Measurements from ENCODE around the gene LTBP1.
"Not testable (repeated sequence)": the region's sequence is repeated elsewhere in the genome, so short reads cannot be mapped to it uniquely, and the experiment has no call there.

The LTBP1 gene

DNA sequence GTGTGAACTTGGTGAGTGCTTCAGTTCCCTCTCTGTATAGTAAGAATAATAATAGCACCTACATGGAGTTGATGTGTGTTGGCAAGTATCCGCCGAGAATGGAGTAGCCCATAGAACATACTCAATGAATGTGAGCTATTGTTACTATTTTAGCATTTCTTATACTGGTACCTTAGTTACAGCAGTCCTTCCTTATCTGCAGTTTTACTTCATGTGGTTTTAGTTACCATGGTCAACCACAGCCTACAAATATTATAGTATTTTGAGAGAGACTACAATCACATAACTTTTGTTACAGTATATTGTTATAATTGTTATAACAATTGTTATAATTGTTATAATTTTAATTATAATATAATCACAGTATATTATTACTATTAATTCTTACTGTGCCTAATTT lies 377.2 kb downstream of the LTBP1 start:
- no peak for DNase-seq

DNA sequence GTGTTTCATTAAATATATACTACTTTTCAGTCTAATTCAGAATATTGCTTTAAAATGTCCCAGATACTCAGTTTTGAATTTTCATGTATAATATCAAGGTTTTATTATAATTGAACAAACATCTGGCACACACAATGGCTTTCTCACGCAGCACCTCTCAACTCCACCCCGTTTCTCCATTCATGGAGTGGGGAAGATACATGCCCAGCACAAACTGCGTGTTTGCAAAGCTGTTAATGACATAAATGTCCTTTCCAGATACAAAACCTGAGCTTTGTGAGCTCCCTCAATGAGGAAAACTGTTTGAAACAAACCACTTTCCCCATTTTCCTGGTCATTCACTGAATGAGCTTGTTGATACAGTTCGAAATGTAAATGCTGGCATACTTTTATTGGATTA lies 379.3 kb downstream of the LTBP1 start:
- DNase-seq: no peak

DNA sequence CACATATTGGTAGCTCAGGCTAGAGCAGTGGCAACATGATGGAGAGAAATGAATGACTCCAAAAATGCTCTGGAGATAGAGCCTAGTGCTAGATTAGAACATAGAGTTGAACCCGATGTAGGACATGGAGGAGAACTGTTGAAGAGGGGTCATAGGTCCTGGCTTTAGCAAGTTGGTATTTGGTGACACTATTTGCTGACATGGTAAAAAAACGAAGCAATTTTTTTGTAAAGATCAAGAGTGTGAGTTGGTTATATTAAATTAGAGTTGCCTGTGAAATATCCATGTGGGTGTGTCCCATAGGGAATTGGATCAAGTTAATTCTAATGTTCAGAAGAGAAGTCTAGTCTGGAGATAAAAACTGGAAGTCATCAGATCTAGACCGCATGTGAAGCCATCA lies 386.7 kb downstream of the LTBP1 start:
- no peak for DNase-seq

DNA sequence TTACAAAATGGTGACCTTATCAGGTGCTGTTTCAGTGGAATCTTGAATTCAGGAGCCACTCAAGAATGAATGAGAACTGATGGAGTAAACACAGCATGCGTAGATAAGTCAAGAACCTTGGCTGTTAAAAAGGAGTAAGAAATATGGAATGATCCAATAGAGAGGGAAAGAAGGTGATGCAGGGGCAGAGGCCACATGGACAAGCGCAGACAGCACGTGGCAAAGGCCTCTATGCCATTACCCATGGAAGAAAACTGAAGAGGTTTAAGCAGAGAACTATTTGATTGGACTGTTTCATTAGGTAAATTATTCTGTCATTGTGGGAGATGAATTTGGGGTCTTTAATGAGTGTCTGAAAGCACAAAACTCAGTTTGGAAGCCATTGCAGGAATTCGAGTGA lies 387.3 kb downstream of the LTBP1 start:
- no peak for DNase-seq

- no peak for DNase-seq
These were observed 388.8 kb downstream of the LTBP1 start for GRCh38 chr2:33335516-33335915.

DNA sequence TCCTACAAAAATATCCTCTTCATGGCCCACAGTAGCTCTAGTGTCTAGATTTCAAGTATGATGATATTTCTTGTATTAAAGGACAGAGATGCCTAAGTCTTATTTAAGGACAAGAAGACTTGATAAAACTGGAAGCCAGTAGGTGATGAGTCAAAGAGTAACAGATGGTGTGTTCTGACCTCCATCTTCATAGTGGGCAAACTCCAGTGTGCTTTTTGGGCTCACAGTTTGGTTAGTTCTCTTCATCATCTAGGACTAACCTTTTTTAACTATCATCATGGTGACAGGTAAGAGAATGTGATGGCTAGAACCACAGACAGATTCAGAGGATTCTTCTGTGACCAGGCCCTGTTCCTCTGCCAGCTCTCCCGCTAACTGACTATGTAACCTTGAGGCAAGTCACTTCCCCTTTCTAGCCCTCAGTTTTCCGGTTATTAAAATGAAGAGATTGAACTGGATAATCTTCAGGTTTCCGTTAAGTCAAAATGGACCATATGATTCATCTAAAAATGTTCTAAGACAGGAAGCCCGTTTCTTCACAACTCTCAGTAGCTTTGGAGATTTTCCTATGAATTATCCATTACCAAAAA lies 389.4 kb downstream of the LTBP1 start:
- no peak for DNase-seq

DNA sequence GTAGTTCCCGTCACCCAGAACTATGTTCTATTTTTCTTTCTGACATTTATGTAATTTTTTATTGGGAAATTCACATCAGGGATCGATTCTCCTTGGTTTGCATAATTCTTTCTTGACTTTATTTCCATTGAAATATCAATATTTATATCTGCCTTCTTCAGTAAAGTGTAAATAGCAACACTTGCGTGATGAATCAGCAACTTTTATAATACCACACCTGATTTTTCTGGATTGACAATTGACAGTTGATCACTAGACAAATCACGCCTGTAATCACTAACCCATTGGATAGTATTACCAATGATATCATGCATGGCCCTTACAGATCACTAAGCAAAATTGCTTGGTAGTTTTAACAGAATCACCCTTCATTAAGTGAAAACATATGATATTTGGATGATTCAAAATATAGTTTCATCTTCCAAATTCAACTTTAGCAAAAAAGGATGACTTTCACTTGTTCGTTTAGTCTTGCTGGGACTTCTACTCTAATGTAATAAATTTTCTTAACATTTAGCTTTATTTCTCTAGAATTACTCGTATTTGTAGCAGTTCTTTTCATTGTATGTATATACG lies 390.7 kb downstream of the LTBP1 start:
- DNase-seq: no peak

DNA sequence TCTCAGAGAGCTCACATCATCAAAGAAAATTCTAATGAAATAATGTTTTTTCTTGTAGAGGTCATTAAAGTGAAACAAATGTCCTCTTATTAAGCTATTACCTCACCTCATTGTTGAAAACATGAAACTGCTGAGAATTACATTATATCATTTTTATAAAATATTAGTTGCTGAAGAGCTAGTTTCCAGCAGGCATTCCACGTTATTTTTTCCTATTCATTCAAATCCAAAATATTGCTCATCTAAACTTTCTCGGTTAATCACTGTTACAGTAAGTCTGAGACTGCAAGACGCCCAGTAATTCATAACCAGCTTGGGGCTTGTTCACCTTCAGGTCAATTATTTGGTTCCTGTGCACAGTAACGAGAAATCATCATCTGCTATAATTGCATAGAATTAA lies 391.2 kb downstream of the LTBP1 start:
- DNase-seq: no peak

DNA sequence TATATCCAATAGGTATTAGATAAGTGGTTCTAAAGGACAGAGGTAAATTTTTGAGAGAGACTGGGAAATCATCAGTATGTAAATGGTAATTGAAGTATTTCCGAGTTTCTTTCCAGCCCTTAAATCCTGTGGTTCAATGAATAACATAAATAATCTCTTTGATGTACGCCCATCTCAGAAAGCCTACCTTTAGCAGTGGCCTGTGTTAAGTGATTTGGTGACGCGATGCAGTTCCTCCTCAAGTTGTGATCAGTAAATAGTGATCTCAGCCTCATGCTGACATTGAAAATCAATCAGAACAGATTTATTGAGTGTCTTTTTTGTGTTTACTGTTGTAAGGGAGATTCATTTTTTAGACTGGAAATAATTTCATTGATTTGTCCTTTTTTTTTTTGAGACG lies 392.5 kb downstream of the LTBP1 start:
- DNase-seq: no peak

DNA sequence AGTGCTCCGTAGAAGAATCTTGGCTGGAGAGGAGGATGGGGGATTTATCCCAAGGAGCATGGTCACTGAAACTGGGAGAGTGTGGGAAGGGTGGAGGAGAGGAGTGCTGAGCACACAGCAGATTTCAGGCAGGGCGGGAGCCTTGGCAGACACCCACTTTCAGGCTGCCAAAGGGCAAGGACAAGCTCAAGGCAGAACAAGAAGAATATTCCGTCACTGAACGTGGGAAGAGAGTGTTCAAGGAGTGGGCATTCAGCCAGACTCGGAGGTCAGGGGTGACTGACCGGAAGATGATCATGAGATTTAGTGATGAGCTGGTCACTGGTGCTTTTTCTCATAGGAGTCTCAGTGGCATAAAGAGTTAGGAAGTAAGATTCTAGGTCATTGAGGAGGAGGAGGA lies 393.5 kb downstream of the LTBP1 start:
- no peak for DNase-seq

- DNase-seq: no peak
These were observed 395.4 kb downstream of the LTBP1 start for GRCh38 chr2:33342171-33342570.

DNA sequence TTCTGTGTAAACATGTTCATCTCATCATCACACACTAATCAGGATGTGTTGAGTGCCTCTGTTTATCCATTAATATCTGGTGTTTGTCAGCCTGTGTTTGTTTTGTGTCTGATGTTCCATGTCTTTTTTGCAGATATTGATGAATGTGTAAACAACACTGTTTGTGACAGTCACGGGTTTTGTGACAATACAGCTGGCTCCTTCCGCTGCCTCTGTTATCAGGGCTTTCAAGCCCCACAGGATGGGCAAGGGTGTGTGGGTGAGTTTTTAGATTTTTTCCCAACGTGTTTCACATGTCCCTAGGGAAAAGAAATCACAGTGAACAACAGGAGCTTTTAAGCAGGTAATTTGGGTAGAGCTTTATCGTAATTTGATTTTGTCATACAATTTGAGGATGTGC lies 396.0 kb downstream of the LTBP1 start:
- DNase-seq: no peak

DNA sequence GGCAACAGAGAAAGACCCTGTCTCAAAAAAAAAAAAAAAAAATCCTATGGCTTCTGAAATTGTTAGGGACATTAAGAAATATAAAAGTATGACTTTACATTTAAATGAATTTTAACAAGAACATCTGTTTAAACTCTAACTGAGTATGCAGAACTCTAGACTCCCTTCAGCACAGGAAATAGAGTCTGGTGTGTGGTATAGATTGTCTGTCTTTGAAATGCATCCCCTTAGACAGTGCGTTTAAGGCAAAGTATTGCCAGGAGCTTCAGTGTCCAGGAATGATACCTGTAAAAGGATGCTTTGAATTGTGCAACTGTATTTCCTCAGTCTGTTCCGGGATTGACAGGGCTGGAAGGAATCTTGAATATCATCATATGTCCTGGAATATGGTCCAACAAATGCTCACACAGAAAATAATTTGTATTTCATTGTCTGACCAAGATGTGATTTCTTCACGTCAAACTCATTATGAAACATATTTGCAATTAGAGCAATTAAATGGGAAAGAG lies 396.7 kb downstream of the LTBP1 start:
- no peak for DNase-seq

GRCh38 chr2:33344230-33344629 lies 397.5 kb downstream of the LTBP1 start:
- no peak for DNase-seq

- no peak for DNase-seq
These were observed 401.1 kb downstream of the LTBP1 start for GRCh38 chr2:33347856-33348255.

DNA sequence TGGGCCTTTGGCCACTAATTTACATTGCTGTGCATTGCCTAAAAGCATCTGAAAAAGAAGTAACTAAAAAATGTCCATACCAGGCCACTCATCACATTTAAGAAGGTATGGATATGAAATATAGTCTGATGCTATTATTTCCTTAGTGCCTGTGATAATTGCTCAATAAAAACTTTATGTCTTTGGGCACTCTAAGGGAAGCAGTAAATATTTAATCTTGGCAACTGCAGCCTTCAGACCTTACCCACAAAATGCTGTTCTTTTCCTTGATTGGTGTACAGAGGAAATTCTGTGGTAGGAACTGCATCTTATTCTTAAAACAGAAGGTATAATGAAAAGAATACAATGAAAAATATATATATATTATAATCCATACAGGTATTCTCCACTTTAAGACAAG lies 403.9 kb downstream of the LTBP1 start:
- no peak for DNase-seq

DNA sequence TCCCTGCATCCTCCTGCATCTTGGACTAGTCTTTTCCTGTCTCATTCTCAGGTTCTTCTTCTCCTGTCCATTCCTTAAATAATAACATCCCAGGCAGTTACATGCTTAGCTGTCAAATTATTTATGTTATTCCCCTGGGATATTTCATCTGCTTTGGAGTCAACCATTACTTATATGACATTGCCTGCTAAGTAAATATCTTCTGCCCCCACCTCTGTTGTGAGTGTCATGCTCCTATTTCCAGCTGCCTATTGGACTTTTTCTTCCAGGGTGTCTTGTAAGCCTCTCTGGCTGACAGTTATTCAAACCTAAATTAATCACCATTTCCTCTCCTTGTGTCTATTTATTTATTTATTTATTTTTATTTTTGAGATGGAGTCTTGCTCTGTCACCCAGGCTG lies 405.0 kb downstream of the LTBP1 start:
- no peak for DNase-seq

DNA sequence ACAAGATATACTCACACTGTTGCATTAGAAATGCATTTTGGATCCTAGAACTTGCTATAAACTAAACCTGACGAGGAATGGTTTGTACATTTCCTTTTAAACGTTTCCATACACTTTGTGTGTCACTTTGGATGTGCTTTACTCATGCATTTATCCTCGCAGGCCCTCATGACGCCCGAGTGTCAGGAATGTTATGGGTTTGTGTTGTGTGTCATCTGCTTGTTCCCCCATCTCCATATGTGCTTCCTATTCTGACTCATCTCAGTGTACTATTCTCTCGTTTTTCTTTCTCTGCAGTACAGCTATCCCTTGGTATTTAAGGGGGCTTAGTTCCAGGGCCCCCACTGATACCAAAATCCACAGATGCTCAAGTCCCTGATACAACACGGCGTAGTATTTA lies 408.2 kb downstream of the LTBP1 start:
- DNase-seq: no peak

GRCh38 chr2:33358878-33359277 lies 412.1 kb downstream of the LTBP1 start:
- no peak for DNase-seq

GRCh38 chr2:33363325-33364298 lies 416.9 kb downstream of the LTBP1 start:
- DNase-seq: no peak

DNA sequence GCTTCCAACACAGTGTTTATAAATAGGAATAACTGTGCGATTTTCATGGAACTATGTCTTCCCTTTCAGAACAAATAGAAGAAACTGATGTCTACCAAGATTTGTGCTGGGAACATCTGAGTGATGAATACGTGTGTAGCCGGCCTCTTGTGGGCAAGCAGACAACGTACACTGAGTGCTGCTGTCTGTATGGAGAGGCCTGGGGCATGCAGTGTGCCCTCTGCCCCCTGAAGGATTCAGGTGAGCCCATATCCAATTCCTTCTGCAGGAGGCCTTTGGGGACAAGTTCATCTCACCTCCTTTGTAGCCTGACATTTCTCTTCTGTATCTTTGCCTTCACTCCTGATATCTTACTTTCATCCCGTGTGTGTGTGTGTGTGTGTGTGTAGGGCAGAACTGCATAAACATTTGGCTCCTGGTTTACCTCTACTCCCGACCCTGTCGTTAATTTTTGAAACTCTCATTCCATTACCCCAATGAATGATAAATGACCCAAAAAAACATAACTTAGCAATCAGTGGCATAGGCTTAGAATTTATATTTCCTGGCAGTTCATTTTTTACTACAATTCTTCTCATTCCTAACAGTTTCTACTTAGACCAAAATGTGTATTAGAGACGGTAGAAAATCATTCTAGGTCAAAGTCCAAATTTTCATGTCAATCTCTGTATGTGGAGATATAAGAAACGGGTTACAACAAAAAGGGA lies 418.7 kb downstream of the LTBP1 start:
- DNase-seq: no peak

- peak; percentile 36 to 51 for DNase-seq
These were observed 419.7 kb downstream of the LTBP1 start for GRCh38 chr2:33366473-33366872.

DNA sequence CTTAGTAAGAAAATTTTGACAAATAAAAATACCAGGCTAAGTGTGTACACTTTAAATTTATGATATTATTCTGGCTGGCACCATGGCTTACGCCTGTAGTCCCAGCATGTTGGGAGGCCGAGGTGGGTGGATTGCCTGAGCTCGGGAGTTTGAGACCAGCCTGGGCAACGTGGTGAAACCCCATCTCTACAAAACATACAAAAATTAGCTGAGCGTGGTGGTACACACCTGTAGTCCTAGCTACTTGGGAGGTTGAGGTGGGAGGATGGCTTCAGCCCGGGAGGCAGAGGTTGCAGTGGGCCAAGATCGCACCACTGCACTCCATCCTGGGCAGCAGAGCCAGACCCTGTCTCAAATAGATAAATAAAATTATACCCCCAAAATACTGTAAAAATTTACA lies 421.8 kb downstream of the LTBP1 start:
- DNase-seq: not testable (repeated sequence)
